NCI-H1092 (cell line): ENCODE data around the gene NOTCH4.

ENCODE experiments used
- DNase-seq: peaks from one replicate; lab custom pipeline; 2025; lab: John Stamatoyannopoulos, UW

Gene NOTCH4

DNA sequence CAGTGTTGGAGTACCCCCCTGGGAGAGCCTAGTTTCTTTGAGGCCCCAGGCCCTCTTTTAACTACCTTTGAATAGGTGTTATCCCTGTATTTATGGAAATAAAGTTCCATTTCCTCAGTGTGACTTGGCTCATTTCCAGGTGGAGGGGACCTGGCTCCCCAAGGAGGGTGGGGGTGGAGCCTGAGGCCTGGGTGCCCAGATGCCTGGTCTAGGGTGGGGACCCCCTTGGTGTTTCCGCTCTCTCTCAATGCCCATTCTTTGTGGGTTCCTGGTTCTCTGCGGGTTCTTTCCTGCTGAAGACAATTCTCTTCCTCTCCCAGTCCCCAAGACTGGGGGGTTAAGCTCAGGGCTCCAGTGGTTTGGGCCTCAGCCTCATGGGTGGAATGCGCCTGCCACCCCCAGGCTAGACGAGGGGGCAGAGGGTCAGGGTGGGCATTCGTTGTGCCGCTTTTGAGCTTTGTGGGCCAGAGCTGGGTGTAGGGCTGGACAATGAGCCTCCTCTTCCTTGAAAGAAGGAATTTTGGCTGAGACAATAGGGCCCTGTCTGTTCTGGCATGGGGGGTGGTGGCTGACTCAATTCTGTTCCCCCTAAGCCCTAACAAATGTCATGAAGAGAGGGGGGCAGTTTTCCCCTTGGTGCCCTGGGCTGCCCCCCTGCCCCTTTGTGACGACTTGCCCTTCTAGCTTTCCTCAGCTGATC lies 60.2 kb downstream of the NOTCH4 start:
- DNase-seq: no peak

GRCh38 chr6:32158052-32158451 lies 65.8 kb downstream of the NOTCH4 start:
- no peak for DNase-seq

DNA sequence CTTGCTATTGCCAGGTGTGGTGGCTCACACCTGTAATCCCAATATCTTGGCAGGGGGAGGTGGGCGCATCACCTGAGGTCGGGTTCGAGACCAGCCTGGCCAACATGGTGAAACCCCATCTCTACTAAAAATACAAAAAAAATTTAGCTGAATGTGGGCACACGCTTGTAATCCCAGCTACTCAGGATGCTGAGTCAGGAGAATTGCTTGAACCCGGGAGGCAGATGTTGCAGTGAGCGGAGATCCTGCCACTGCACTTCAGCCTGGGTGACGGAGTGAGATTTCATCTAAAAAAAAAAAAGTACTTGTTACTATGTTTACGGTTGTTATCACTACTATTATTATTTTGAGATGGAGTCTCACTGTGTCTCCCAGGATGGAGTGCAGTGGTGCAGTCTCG lies 67.0 kb downstream of the NOTCH4 start:
- no peak for DNase-seq

- DNase-seq: peak; percentile 35
Measured at GRCh38 chr6:32154514-32155161, 69.2 kb downstream of the NOTCH4 start.

DNA sequence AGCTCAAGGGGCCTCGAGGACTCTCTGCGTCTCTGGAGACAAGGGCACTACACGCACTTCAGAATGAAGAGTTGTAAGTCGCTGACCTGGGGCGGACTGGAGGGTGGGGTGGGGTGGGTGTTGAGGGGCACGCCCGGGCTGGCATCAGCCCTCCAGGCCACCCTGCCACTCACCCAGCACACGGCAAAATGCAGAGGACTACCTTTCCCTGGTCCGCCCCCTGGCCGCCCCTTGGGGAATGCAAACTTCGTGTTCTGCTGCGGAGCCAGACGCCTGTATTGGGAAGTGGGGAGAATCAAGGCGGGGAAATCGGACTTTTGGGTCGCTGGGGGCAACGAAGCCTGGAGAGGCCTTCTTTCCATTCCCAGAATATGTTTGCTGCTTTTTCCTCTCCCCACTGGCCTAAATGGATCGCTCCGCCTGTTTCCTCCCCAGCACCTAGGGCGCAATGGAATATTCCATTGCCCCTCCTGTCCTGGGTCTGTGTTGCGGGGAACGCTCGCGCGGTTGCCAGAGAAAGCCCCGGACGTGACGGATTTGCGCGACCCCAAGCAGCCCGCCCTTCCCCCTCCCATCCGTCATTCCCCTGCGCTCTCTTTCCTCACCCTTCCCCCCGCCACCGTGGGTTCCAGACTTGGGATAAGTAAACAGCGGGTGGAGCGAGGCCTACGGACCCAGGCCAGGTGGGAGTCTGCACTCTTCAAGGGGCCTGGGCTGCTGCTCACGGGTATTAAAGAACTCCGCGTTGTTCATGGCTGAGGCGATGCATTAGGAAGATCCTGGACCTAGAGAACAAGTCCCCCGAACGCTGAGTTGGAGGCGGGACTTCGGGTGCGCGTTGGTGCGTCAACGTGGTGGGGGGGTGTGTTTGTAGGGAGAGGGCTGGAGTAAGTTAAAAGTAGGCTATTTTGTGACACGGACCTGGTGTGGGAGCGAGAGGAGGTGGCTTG lies 70.0 kb downstream of the NOTCH4 start, which contains the start of gene PPT2:
Gene PPT2 (plus strand): TSS at position 578 of the 950 bp plus-strand sequence. CDS start 454 bp downstream, outside the sequence.
- peak; percentile 43 for DNase-seq

DNA sequence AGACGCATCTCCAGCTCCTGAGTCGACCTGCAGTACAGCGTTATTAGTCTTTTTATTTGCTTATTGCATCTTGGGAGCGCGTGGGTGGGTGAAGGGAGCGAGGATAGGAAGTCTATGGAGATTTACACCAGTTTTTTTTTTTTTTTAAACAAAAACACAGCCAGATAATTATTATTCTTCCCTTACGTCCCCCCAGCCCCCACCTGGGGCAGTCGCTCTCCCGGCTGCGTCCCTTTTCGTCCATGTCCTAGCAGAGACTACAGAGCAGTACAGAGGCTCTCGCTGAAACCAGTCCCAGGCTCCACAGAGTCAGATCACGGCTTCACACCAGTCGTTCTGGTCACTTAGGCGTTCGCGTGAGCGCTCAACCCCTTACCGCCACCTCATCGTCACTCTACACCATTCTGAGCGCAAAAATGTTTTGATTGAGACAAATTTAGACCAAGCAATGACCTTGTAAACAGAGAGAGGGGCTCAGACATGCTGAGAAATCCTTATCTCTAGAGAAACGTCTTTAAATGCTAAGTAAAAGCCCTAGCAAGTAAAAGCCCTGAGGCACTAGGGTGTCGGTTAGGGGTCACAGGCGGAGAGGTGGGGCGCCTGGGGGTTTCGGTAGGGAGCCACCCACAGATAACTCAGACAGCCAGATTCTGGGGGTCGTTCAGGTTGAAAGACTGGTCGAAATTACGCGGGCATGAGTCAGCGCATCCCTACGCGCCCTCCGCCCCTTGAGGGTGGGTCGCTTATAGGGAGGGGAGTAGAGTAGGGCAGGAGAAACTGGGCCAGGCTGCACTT lies 70.9 kb downstream of the NOTCH4 start:
- DNase-seq: no peak

DNA sequence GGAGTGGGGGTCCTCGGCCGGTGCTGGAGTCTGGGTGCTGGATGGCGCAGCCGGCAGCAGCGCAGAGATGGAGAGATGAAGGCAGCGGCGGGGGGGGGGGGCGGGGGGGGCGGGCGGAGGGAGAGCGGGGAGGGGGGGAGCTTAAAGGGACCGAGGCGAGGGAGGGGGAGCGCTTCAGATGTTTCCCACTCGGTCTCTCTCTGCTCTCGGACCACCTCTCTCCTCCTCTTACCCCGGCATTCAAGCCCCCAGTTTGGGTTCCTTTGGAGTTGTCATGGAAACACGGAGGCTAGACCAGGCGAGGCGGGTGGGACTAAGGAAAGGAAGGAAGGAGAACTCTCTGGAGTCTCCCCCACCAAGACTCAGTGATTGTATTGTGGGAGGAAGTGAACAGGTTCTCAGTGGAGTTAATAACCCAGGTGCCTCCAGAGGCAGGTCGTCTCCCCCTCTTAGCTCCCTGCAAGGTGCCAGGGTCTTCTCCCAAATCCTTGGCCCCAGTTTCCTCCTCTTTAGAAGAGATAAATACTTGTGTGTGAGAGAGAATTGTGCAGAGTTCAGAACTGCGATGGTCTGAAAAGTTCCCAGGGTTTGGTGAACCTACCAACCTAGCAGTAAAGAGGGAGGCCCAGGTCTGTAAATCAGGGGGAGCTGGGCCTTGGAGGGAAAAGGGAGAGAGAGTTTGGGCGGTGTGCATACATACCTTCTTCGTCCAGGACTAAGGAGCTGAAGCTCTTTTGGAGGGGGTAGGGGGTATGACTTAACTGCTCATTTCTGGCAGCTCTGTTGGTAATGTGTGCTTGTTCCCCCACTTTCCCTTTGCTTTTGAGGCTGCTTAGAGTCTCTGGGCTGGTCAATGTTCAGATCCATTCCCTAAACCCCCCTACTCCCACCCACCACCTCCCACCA lies 71.8 kb downstream of the NOTCH4 start, which contains the start of gene PRRT1:
Gene PRRT1 (minus strand): TSS at position 77 of the 906 bp plus-strand sequence. CDS start 112 bp downstream, outside the sequence.
- DNase-seq: no peak

GRCh38 chr6:32151181-32151862 lies 72.5 kb downstream of the NOTCH4 start:
- DNase-seq: no peak

DNA sequence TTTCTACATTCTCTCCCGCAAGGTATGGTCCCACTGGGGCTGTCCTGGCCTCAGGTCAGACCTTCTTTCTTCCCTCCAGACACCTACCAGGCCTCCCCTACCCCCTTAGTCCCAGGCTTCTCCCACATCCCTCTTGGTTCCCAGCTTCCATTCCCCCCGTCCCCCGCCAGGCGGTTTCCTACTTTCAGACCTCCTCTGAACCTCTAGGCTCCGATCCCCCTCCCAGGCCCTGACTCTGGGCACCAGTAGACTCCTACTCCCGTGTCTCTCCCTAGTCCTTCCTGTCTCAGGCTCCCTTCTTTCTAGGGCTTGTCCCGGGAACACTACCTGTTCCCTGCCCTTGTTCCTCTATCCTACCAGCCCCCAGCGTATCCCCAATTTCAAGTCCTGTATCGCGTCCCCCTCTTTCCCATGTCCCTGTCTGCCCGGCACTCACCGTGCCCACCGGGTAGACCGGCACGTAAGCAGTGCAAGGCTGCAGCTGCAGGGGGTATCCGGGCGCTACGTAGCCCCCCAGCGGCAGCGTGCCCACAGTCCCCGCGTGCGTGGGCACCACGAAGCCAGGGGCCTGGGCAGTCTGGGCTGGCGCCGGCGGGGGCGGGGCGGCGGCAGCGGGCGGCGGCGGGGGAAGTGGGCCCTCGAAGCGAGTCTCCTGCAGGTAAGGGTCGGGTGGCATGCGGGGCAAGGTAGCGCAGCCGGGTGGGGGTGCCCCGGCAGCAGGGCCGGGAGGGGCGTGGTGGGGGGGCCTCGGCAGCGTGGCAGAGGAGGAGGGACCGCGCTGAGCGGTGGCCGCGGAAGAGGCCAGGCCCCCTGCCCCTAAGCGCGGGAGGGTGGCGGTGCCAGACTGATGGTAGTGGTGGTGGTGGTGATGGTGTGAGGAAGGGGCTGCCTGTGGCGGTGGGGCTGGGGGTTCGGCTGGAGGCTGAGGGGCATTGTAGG lies 73.7 kb downstream of the NOTCH4 start:
- DNase-seq: no peak

GRCh38 chr6:32149092-32149755 lies 74.6 kb downstream of the NOTCH4 start:
- no peak for DNase-seq

DNA sequence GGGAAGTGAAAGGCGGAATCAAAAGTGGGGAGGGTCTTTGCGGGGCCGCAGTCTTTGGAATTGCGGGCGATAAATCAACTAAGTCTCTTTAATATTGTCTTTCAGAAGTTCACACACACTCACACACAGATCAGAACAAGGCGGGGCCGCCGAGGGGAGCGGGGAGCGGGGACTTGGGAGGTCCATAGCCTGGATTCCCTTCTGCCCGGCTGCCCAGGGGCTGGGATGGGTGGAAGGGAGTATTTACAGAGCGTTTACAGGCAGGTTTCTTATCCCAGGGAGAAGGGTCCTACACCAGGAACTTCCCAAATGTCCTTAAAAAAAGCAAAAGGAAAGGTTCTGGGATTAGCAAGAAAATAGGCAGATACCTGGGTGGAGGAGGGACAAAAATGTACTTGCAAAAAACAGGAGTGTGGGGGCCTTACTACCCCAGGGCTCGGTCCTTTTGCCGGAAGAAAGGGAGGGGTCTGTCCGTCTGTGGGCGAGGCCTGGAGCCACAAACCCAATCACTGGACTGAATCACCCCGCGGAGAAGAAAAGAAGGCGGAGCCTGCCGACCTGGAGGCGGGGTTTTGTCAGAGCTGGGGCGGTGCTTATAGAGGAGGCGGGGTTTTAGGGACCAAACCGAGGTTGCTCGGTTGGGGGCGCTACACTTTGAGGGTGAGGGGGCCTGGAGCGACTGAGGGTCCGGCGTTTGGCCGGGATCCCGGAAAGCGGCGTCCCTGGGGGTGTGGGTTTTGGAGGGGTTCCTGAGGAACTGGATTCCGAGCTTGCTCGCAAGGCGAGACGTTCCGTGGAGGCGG lies 75.4 kb downstream of the NOTCH4 start:
- no peak for DNase-seq

- DNase-seq: no peak
Measured at GRCh38 chr6:32147401-32148132, 76.3 kb downstream of the NOTCH4 start.

GRCh38 chr6:32146687-32147086 lies 77.2 kb downstream of the NOTCH4 start:
- DNase-seq: no peak

DNA sequence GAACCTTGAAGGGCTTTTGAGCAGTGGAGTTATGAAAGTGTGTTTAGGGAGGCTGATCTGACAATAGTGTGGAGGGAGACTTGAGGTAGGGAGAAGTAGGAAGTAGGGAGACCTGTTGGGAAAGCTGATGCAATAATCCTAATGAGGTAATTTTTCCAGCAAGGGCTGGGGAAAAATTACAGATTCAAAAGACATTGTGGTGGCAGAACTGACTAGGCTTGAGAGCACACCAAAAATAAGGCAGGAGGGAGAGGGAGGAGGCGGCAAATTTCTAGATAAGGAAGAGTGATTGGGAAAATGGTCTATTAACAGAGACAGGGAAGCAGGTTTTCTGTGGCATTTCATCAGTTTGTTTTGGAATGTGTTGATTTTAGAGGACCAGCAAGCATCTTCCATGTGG lies 77.6 kb downstream of the NOTCH4 start:
- DNase-seq: no peak
